GM12878 (cell line): ENCODE results near the gene SNRPB2. TPM values are rescaled to one million over a fixed set of nuclear protein-coding genes. Genes with fewer than 3 reads are reported as not detected.

Experiments used
- ATAC-seq: fragments of 200-7000 bp; cut with Tn5 transposase; 3 replicates; pipeline ENCODE4 v1.9.1; 2020; ENCODE audit warnings: mild to moderate bottlenecking, moderate library complexity
- BruUV-seq: library from RNA; stranded (reverse); fragments of 400-500 nt; replicated peaks from 2 replicates; lab custom pipeline; 2021; lab: Mats Ljungman, UMichigan
- CTCF ChIA-PET: fragments of 300-600 bp; sonication (Branson Sonifier 250); formaldehyde crosslinking; extraction: SDS; loops from one replicate; lab custom pipeline; 2021; ENCODE audit warnings: inconsistent platforms; lab: Yijun Ruan, JAX
- POLR2A ChIA-PET: fragments of 350-600 bp; formaldehyde crosslinking; extraction: SDS; loops from one replicate; lab custom pipeline; 2021; ENCODE audit warnings: inconsistent platforms; lab: Charles Lee
- RAD21 ChIA-PET: fragments of 300-600 bp; sonication (Branson Sonifier 250); formaldehyde crosslinking; loops from one replicate; lab custom pipeline; 2023; ENCODE audit warnings: antibody characterized with exemption; ENCODE audit not compliant: unreplicated experiment; lab: Charles Lee
- SMC1A ChIA-PET: fragments of 300-600 bp; sonication (Branson Sonifier 250); formaldehyde crosslinking; loops from one replicate; lab custom pipeline; 2023; ENCODE audit not compliant: unreplicated experiment, uncharacterized antibody; lab: Charles Lee
- DNase-seq: peaks from one replicate; pipeline ENCODE4 v3.0.0-alpha.2; 2011; ENCODE audit warnings: low read depth, low spot score
- FAIRE-seq: peaks from 3 replicates; lab custom pipeline; 2011; peaks lifted over from hg19 to GRCh38; lab: Jason Lieb, UNC
- H2AFZ ChIP-seq: 2 replicates; pipeline ENCODE4 v1.6.0; 2011; ENCODE audit warnings: low read depth, low read length, control low read depth; ENCODE audit not compliant: control insufficient read depth
- H3K27ac ChIP-seq: 2 replicates; pipeline ENCODE4 v1.5.1; 2011; ENCODE audit warnings: control low read depth; ENCODE audit not compliant: control insufficient read depth, insufficient read depth
- H3K27me3 ChIP-seq, 2 experiments: replicated peaks in 1 of 2; 2 replicates each; pipeline versions ENCODE4 v1.6.0 to v1.6.1; 2011; ENCODE audit warnings: low read length in 1 of 2; ENCODE audit not compliant: control insufficient read depth in 2 of 2, insufficient read depth in 2 of 2
- H3K36me3 ChIP-seq, 2 experiments: 2 replicates each; pipeline ENCODE4 v1.5.1; 2011; ENCODE audit warnings: low read length in 1 of 2; ENCODE audit not compliant: control insufficient read depth in 2 of 2, insufficient read depth in 2 of 2
- H3K4me1 ChIP-seq: 2 replicates; pipeline ENCODE4 v1.6.1; 2011; ENCODE audit warnings: mild to moderate bottlenecking, low read length, moderate library complexity, mixed read lengths; ENCODE audit not compliant: control insufficient read depth, insufficient read depth
- H3K4me2 ChIP-seq: 2 replicates; pipeline ENCODE4 v1.6.0; 2011; ENCODE audit warnings: control low read depth; ENCODE audit not compliant: control insufficient read depth, insufficient read depth
- H3K4me3 ChIP-seq: fragments of 200-600 bp; sonication (generic); 2 replicates; pipeline ENCODE4 v1.5.1; 2016
- H3K79me2 ChIP-seq: 2 replicates; pipeline ENCODE4 v1.6.0; 2011; ENCODE audit warnings: low read length; ENCODE audit not compliant: control insufficient read depth, insufficient read depth
- H3K9ac ChIP-seq: 2 replicates; pipeline ENCODE4 v1.8.0; 2011; ENCODE audit warnings: low read length, control low read depth, mixed read lengths; ENCODE audit not compliant: control insufficient read depth, insufficient read depth
- H3K9me3 ChIP-seq: replicated peaks from 3 replicates; pipeline ENCODE4 v1.5.1; 2011; ENCODE audit warnings: mild to moderate bottlenecking, low read length; ENCODE audit not compliant: control insufficient read depth, insufficient read depth
- H4K20me1 ChIP-seq: 2 replicates; pipeline ENCODE4 v1.6.0; 2011; ENCODE audit not compliant: control insufficient read depth, insufficient read depth
- CREM ChIP-seq: IDR thresholded peaks from 2 replicates; pipeline ENCODE4 v1.6.1; 2014; ENCODE audit warnings: antibody characterized with exemption, low read depth
- ESRRA ChIP-seq: IDR thresholded peaks from 2 replicates; pipeline ENCODE4 v1.6.1; 2012; ENCODE audit warnings: mild to moderate bottlenecking, low read length, improper control_type of control experiment
- ETV6 ChIP-seq, 2 experiments: fragments of 450-650 bp in 1 of 2; IDR thresholded peaks in 1 of 2; conservative IDR thresholded peaks in 1 of 2; 2 replicates each; pipeline ENCODE4 v1.6.1; 2014; ENCODE audit warnings: antibody characterized with exemption in 1 of 2, borderline replicate concordance in 1 of 2, low read depth in 1 of 2, mild to moderate bottlenecking in 1 of 2, moderate library complexity in 1 of 2
- GABPA ChIP-seq: IDR thresholded peaks from 2 replicates; pipeline ENCODE4 v1.6.1; 2014; ENCODE audit warnings: antibody characterized with exemption, low read depth, mild to moderate bottlenecking, inconsistent platforms
- HCFC1 ChIP-seq: fragments of 150-350 bp; IDR thresholded peaks from 2 replicates; pipeline ENCODE4 v1.6.1; 2014; ENCODE audit warnings: low read length
- HDAC6 ChIP-seq: fragments of 200-600 bp; sonication (generic); IDR thresholded peaks from one replicate; pipeline ENCODE4 v1.8.0; 2017; ENCODE audit warnings: antibody characterized with exemption; ENCODE audit not compliant: unreplicated experiment
- WGBS: methylation state at CpG from one replicate; pipeline ENCODE4 v1.1.6; 2016; ENCODE audit warnings: low lambda C conversion rate; ENCODE audit not compliant: insufficient replicate concordance, insufficient coverage; ENCODE audit errors: missing lambda C conversion rate; 5-methylcytosine and 5-hydroxymethylcytosine counted together
- in situ Hi-C: fragments of 300-500 bp; cut with MboI; formaldehyde crosslinking; loops from 9 replicates; pipeline ENCODE4 v1.14.3; 2018; ENCODE audit warnings: mixed read lengths
- intact Hi-C: fragments of 100-400 bp; cut with micrococcal nuclease; formaldehyde crosslinking; loops from one replicate; pipeline ENCODE4 v1.14.2; 2022; ENCODE audit not compliant: unreplicated experiment
- polyA plus RNA-seq, 11 experiments: library from polyadenylated mRNA; depleted of rRNA in 4 of 11; unstranded in 6 of 11; stranded (reverse) in 5 of 11; fragments of >200 nt; fragmentation: Nextera tagmentation in 4 of 11; fragmentation: Illumina TruSeq in 1 of 11; extraction: Ambion mirVana in 4 of 11; extraction: Trizol in 1 of 11; gene quantifications; 1 replicate in 1 of 11; 2 replicates in 10 of 11; pipeline versions ENCODE4 v1.2.1 to v1.2.3, GENCODE V29; 2011 to 2016; ENCODE audit warnings: inconsistent platforms in 2 of 11, missing spikeins in 2 of 11, low read depth in 1 of 11
- total RNA-seq, 4 experiments: library from RNA; depleted of rRNA in 3 of 4; stranded (reverse); fragments of >200 nt in 3 of 4; fragmentation: Illumina TruSeq in 1 of 4; extraction: Trizol in 1 of 4; gene quantifications; 2 replicates each; pipeline versions ENCODE4 v1.2.1 to v1.2.3, GENCODE V29; 2013 to 2021

The SNRPB2 gene
- total and polyA plus RNA-seq, 10 of the 15 experiments (the other 5 are each of a cell fraction or from before 2014, with no cell fraction given): 63.5 to 245 (median 136) TPM

DNA sequence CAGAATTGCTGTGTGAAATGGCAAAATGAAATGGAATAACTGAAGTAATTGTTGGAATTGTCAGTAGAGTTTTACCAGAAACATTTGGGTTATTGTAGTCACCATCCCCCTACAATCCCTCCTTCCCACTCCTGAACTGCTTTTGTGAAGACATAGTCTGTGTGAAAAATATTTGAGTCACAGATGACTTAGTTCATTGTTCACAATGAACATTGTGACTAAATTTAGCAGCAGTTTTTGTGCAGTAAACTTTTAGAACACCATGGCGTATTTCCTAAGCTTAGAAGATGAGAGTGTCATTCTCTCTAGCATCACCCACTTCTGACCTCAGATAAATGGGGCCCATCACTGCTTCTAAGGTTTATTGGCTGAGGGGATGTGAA is 29.3 kb downstream of the SNRPB2 start:
- Histone ChIP-seq H3K9ac (no peak overlapping the region), H3K79me2 (no peaks in the 10 kb centered on the region), H2AFZ (no peak overlapping the region), H4K20me1 (no peaks in the 10 kb centered on the region), H3K27me3 (no peaks in the 10 kb centered on the region; a peak in 2 of 4 replicates), H3K4me3 (no peak overlapping the region), H3K4me1 (peaks cover 6% of the 10 kb centered on the region; the same call in 1 of the 2 replicates), H3K36me3 (no peaks in the 10 kb centered on the region), H3K27ac (no peak overlapping the region), H3K9me3 (no peaks in the 10 kb centered on the region; the same call in 2 of the 3 replicates), H3K4me2 (no peak overlapping the region)
- FAIRE-seq (no peak), ATAC-seq (no peak), DNase-seq (no peak)
- no TSS peak for BruUV-seq
- 28% methylated on average over 1 of the region's 1 CpG for WGBS
- in situ Hi-C loops (no loop called here), intact Hi-C loops (no loop called here)
- ChIA-PET RAD21 (no interaction called here), POLR2A (no interaction called here), CTCF (interaction anchor here (0.8 to 1.4 kb wide), 2 partner anchors 239 to 241 kb away, joined by 5 to 6 read pairs; no protein-coding TSS in a partner anchor), SMC1A (no interaction called here)
- TF ChIP-seq GABPA (no peak), ETV6 (conservative IDR thresholded peaks at IDR 0.05 in 1 of 2, IDR thresholded peaks at IDR 0.05 in 1 of 2; ENCODE audit: borderline replicate concordance in 1 of 2, low read depth in 1 of 2) (no peak), HCFC1 (no peak), HDAC6 (no peak), CREM (no peak), ESRRA (no peak)
